GM18526 (cell line): ENCODE results near the gene P2RY2.

Experiments
- POLR2A ChIP-seq: IDR thresholded peaks from 3 replicates; pipeline ENCODE4 v1.6.1; 2011; ENCODE audit not compliant: insufficient read length; ENCODE audit errors: extremely low read depth

The P2RY2 gene

GRCh38 chr11:73227571-73228211 lies 9.6 kb downstream of the P2RY2 start:
- TF ChIP-seq POLR2A: no peak

DNA sequence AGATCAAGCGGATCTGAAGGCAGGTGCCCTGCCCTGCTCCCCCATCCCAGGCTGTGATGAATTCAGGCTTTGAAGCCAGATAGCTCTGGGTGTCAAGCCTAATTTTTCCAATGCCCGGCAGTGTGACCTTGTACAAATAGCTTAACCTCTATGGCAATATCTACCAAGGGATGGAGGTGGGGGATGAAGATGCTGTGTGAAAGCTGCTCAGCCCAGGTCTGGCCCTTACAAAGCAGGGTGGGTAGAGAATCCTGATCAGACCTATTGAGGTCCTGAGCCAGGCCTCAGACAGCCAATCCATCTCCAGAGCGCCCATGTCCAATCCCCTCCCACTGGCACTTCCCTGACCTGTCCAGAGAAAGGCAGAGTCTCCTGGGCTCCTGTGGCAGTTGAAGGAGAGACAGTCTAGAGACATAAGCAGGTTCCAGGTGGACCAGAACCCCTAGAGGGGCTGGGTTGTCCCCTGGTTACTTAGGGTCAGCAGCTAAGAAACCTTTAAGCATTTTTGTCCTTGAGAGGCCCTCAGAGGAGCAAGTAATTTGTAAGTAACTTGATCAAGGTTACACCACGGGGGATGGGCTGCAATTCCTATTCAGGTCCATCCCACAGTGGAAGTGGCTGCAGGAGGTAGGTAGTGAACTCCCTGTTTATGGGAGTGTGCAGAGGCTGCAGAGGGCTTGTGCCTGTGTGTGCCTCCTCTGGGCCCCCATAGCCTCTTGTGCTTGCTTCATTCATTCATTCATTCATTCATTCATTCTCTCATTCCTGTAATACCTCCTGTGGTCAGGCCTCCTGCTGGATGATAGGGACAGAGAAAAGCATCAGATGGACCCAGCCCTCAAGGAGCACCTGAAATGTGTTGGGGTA lies 10.4 kb downstream of the P2RY2 start:
- TF ChIP-seq POLR2A: no peak

DNA sequence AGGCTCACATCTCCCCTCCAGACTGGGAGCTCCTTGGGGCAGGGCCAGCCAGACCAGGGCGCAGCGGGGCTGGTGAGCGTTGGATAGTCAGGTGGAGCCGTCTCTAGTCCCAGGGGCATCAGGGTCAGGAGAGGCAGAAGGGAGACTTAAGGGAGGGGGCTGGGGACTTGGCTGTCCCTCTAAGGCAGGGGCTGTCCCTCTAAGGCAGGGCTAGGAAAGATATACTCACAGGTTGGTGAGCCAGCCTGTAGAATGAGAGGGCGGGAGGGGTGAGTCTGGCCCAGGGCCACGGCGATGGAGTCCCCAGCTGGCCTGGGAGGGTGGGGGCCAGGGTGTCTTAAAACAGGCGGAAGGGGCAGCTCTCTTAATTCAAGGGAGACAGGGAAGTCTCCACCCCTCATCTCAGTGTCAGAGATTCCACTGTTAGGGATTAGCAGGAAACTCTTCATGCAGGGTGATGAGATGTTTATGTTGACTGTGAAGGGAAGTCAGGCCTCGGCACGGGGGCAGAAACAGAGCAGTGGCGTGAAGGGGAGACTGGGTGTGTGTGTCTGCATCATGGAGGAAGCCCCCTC lies 11.3 kb downstream of the P2RY2 start:
- no peak for TF ChIP-seq POLR2A

GRCh38 chr11:73229896-73230875 lies 12.1 kb downstream of the P2RY2 start:
- no peak for TF ChIP-seq POLR2A

- TF ChIP-seq POLR2A: no peak
Measured at GRCh38 chr11:73230931-73231330, 12.8 kb downstream of the P2RY2 start.

DNA sequence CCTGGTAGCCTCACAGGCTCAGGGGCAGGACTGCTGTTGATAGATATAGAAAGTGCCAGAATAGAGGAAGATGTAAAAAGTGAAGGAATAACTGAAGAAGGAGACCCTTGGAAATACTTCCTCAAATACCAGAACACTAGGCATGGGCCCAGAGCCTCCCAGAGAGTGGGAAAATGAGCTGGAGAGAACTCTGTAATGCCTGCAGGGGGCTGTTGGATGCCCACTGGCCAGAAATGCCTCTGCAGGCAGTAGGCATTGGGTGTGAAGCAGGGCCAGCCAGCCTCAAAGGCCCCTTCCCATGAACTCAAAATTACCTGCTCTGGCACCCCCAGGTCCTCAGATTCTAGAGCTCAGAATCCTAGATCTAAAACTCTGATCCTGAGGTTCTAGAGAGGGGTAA lies 15.1 kb downstream of the P2RY2 start:
- no peak for TF ChIP-seq POLR2A

DNA sequence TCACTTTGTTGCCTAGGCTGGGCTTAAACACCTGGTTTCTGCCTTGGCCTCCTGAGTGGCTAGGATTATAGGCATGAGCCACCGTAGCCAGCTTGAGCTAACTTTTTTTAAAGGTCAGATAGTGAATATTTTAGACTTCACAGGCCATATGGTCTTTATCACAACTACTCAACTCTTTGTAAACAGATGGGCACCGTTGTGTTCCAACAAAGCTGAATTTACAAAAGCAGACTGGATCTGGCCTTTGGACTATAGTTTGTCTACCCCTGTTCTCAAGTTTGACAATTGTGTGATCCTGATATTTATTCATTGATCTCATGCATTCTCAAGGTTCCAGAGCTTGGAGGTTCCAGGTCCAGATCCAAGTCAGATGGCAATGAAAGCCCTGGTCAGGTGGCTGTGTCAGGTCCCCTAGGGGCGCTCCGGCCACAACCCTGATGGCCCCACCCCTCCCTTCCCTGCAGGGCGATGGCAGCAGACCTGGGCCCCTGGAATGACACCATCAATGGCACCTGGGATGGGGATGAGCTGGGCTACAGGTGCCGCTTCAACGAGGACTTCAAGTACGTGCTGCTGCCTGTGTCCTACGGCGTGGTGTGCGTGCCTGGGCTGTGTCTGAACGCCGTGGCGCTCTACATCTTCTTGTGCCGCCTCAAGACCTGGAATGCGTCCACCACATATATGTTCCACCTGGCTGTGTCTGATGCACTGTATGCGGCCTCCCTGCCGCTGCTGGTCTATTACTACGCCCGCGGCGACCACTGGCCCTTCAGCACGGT lies 15.8 kb downstream of the P2RY2 start:
- TF ChIP-seq POLR2A: no peak

GRCh38 chr11:73234471-73235181 lies 16.5 kb downstream of the P2RY2 start:
- TF ChIP-seq POLR2A: no peak

- TF ChIP-seq POLR2A: no peak
Measured at GRCh38 chr11:73235236-73235786, 17.2 kb downstream of the P2RY2 start.

DNA sequence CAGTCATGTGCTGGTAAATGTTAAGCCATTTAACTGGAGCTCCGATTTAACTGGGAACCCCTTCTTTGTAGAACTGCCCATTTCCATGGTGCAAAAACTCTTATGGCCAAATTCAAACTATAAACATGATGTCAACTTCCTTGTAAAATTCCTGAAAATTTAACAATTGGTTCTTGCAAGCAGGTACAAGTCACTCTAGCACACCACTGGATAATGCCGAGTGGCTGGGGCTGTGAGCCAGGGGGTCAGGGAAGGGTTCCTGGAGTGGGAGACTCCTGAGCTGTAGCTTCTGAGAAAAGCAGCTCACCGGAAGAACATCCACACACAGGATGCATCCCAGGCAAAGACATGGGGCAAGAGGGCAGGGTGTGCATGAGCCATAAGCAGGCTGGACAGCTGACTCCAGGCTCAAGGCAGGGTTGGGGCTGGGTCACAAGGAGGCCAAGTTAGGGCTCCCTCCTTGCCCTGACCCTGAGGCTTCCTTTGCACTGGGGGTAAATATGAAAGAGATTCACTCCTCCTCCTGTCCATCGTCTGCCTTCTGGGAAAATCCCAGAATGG lies 18.2 kb downstream of the P2RY2 start:
- TF ChIP-seq POLR2A: no peak

- no peak for TF ChIP-seq POLR2A
Measured at GRCh38 chr11:73236854-73237253, 18.8 kb downstream of the P2RY2 start.

DNA sequence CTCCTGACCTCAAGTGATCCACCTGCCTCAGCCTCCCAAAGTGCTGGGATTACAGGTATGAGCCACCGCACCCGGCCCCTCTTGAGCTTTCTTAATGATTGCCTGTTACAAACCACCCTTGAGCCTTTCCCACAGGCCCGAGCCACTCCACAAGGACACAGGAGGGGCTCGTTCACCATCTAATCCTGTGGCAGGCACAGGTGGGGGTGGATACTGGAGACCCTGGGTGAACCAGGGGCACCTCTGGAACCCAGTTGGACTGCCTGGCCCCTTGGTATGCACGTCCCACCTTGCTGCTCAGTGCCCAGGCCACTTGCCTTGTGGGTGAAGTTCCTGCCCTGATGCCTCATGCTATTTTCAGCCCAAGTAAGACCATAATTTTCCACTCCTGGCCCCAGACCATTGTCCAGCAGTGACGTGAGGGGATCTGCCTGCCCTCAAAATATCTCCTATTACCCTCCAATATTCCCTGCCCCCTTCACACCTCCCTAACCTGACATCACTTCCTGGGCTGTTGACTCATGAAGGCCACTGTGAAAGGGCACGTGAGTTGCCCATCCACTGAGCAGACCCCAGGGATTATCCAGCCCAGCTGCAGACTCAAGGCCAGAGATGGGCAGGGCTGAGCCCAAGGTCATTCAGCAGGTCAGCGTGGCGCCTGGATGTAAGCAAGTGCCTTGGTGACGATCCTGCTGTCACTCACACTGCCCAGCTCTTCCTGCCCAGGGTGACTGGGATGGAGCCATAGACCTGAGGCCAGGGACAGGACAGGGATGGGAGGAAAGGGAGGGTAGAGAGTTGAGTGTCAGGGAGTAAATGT lies 19.6 kb downstream of the P2RY2 start:
- TF ChIP-seq POLR2A: no peak
